HFFc6 (cell line): ENCODE measurements around the gene MOCS2. TPM values are rescaled to one million over a fixed set of nuclear protein-coding genes. Genes with fewer than 3 reads are reported as not detected.

ENCODE experiments used
- DNase-seq: peaks from one replicate; pipeline ENCODE4 v3.0.0-alpha.2; 2018
- H3K27ac Mint-ChIP-seq: 2 replicates; pipeline ENCODE4 v1.8.0; 2020; ENCODE audit warnings: mild to moderate bottlenecking, mixed read lengths
- H3K27me3 Mint-ChIP-seq: 2 replicates; pipeline ENCODE4 v1.8.0; 2021; ENCODE audit warnings: mild to moderate bottlenecking, moderate library complexity, mixed read lengths; ENCODE audit not compliant: insufficient read depth
- H3K36me3 Mint-ChIP-seq: 2 replicates; pipeline ENCODE4 v1.8.0; 2021; ENCODE audit warnings: low read depth, mixed read lengths
- H3K4me1 Mint-ChIP-seq: 2 replicates; pipeline ENCODE4 v1.8.0; 2020; ENCODE audit warnings: low read depth, mixed read lengths
- H3K4me3 Mint-ChIP-seq: 2 replicates; pipeline ENCODE4 v1.8.0; 2020; ENCODE audit warnings: mild to moderate bottlenecking, moderate library complexity, mixed read lengths
- H3K9me3 Mint-ChIP-seq: 2 replicates; pipeline ENCODE4 v1.8.0; 2020; ENCODE audit warnings: mild to moderate bottlenecking, mixed read lengths
- total RNA-seq, 6 experiments: library from RNA; stranded (reverse); fragmentation: NEBNext Ultra II Directional; extraction: Animal tissue kit (Norgen Biotek cat#: 25700); gene quantifications; 2 replicates in 1 of 6; 3 replicates in 5 of 6; pipeline ENCODE4 v1.2.3, GENCODE V29; 2021
- TF ChIP-seq, protein P1 (sequence below): fragments of 200-600 bp; sonication (generic); IDR thresholded peaks from 2 replicates; pipeline ENCODE4 v1.5.0; 2021; ENCODE audit warnings: antibody characterized with exemption, mild to moderate bottlenecking

The MOCS2 gene
- total RNA-seq, 6 experiments from 2014 or later, result 51.2 to 58.7 (median 54.9) TPM

DNA sequence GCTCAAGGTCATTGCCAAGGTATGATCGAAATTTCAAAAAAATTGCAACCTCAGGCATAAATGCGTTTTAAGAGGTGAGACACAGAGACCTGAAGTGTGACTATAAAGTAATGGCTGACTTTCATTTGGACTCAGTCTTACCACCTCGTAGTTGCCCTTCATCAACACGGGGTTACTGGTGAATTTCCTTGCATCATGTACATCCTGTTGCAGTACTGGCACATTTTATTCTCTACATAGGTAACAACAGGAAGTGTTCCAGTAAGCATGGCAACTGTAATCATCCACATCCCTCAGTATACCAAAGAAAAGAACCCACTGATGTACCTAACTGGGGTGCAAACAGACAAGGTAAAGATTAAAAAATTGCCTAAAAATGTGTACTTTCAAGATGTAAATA lies 29.3 kb downstream of the MOCS2 start:
- Mint-ChIP-seq H3K4me3 (no peak overlapping the region), H3K27ac (no peak overlapping the region), H3K36me3 (peaks cover 38% of the 10 kb centered on the region), H3K9me3 (no peaks in the 10 kb centered on the region), H3K4me1 (no peaks in the 10 kb centered on the region), H3K27me3 (no peaks in the 10 kb centered on the region)
- TF ChIP-seq, protein P1, sequence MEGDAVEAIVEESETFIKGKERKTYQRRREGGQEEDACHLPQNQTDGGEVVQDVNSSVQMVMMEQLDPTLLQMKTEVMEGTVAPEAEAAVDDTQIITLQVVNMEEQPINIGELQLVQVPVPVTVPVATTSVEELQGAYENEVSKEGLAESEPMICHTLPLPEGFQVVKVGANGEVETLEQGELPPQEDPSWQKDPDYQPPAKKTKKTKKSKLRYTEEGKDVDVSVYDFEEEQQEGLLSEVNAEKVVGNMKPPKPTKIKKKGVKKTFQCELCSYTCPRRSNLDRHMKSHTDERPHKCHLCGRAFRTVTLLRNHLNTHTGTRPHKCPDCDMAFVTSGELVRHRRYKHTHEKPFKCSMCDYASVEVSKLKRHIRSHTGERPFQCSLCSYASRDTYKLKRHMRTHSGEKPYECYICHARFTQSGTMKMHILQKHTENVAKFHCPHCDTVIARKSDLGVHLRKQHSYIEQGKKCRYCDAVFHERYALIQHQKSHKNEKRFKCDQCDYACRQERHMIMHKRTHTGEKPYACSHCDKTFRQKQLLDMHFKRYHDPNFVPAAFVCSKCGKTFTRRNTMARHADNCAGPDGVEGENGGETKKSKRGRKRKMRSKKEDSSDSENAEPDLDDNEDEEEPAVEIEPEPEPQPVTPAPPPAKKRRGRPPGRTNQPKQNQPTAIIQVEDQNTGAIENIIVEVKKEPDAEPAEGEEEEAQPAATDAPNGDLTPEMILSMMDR, result no peak
- DNase-seq, result no peak

DNA sequence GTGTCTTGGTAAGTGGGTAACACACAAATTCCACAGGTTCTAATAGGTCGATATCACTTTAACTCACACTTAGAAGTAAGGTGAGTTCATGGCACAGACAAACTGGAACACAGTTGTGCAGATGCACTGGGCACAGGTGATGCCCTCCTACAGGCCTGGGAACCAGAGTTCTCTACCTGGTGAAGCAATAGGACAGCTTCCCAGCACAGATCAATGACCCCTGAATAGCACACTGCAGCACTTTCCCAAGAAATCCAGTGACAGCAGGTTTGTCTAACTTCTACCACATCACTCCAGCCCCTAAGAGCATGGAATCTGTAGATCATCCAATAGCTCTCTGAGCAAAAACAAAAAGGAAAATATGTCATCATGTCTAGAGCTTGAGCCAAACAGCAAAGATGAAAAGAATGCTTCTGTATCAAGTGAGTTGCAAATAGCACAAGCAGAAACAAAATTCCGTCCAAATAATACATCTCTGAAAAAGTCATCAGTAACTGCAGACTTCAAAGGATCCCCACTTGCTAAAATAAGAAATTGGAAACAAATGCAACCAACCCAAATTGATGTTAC lies 33.5 kb downstream of the MOCS2 start:
- DNase-seq, result no peak
- TF ChIP-seq, protein P1, result no peak
- H3K4me3 Mint-ChIP-seq, result no peak overlapping the region
- H3K4me1 Mint-ChIP-seq, result peaks cover 16% of the 10 kb centered on the region
- H3K9me3 Mint-ChIP-seq, result no peaks in the 10 kb centered on the region
- no peaks in the 10 kb centered on the region; the same call in 1 of the 2 replicates for H3K27me3 Mint-ChIP-seq
- no peak overlapping the region for H3K27ac Mint-ChIP-seq
- peaks cover 33% of the 10 kb centered on the region for H3K36me3 Mint-ChIP-seq

DNA sequence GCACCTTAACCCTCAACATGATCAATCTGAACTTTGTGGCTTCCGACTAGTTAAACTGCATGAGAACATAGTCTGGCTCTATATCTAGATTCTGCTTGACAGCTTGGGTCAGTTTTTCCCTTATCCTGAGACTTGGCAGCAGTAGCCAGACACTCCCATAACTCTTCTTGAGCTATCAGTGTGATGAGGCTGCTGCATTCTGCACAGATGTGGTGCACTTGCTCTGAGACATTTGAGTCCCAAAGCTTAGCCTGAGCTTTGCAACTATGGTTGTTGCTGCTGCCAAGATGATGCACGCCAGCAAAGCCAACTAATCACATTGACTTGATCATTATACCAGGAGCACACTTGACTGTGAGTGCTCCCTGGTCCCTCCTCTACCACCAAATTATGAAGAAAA lies 36.2 kb downstream of the MOCS2 start:
- Mint-ChIP-seq H3K9me3 (no peaks in the 10 kb centered on the region), H3K27me3 (no peaks in the 10 kb centered on the region; the same call in 1 of the 2 replicates), H3K27ac (peak overlapping the region; percentile 63), H3K36me3 (peaks cover 39% of the 10 kb centered on the region), H3K4me1 (peaks cover 42% of the 10 kb centered on the region), H3K4me3 (no peak overlapping the region)
- TF ChIP-seq, protein P1, result no peak
- no peak for DNase-seq

DNA sequence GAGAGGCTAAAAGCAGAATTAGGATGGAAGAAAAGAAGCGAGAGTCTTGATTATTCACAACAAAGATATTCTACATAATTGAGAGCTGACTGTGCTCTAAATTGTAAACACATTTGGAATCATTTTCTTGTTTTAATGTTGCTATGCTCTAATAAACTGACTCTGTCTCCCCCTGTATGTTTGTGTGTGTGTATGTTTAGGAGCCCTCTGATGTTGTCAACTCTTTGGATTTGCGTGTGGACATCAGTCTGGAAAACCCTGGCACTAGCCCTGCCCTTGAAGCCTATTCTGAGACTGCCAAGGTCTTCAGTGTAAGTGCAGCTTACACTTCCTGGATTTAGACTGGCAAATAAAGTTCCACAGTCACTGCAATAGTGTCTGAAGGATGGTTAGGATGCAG lies 37.8 kb downstream of the MOCS2 start:
- Mint-ChIP-seq H3K4me3 (peak overlapping the region; percentile 60; the same call in 1 of the 2 replicates), H3K36me3 (peaks cover 43% of the 10 kb centered on the region), H3K27ac (peak overlapping the region; percentile 96), H3K9me3 (no peaks in the 10 kb centered on the region), H3K27me3 (no peaks in the 10 kb centered on the region; the same call in 1 of the 2 replicates), H3K4me1 (peaks cover 58% of the 10 kb centered on the region)
- peak; percentile 75 for DNase-seq
- TF ChIP-seq, protein P1, result peak; percentile 53

DNA sequence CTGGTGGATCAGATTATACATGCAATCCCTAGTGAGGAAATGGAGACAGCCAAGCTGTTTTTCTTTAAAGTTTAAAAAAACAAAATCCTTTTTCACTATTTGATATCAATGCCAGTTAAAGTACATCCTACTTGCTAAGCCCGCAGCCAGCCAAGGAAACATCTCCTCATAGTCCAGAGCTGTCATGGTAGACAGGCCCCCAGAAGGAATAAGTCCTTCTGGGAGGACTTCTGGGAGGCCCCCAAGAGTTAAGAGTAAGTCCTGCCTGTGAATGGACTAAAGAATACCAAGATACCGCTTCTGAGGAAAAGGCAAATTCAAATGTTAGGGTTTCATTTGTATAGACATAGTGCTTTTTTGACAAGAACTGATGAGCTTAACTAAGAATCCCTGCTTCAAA lies 38.3 kb downstream of the MOCS2 start:
- no peak for DNase-seq
- Mint-ChIP-seq H3K27me3 (no peaks in the 10 kb centered on the region; the same call in 1 of the 2 replicates), H3K9me3 (no peaks in the 10 kb centered on the region), H3K4me1 (peaks cover 62% of the 10 kb centered on the region), H3K4me3 (peak overlapping the region; percentile 60), H3K27ac (peak overlapping the region; percentile 96), H3K36me3 (peaks cover 40% of the 10 kb centered on the region)
- TF ChIP-seq, protein P1, result no peak
